ENCODE measurements around the gene RHCE.
"Not testable (repeated sequence)": the region's sequence is repeated elsewhere in the genome, so short reads cannot be mapped to it uniquely, and the experiment has no call there.

- not testable (repeated sequence) for TF ChIP-seq CTCF, POLR2A (IDR thresholded peaks at IDR 0.05)
These were observed 37.5 kb downstream of the RHCE start for GRCh38 chr1:25383090-25383489.

Measured in heart left ventricle (tissue), 13 donors.